Keratinocyte (primary cell): ENCODE results near the gene MAN1A2. TPM values are rescaled to one million over a fixed set of nuclear protein-coding genes. Genes with fewer than 3 reads are reported as not detected.

Source experiments
- DNase-seq: peaks from one replicate; pipeline ENCODE4 v3.0.0-alpha.2; 2011; ENCODE audit warnings: low read depth, missing footprints, low spot score
- FAIRE-seq: peaks from 2 replicates; lab custom pipeline; 2011; peaks lifted over from hg19 to GRCh38; lab: Jason Lieb, UNC
- H2AFZ ChIP-seq: 2 replicates; pipeline ENCODE4 v1.6.0; 2012; ENCODE audit warnings: low read length, control low read depth, inconsistent platforms; ENCODE audit not compliant: control insufficient read depth
- H3K27ac ChIP-seq: 2 replicates; pipeline ENCODE4 v1.5.1; 2011; ENCODE audit warnings: low read length; ENCODE audit not compliant: control insufficient read depth, insufficient read depth
- H3K27me3 ChIP-seq: 3 replicates; pipeline ENCODE4 v1.6.0; 2011; ENCODE audit warnings: low read length; ENCODE audit not compliant: control insufficient read depth, insufficient read depth; ENCODE audit errors: extremely low read depth
- H3K36me3 ChIP-seq, 2 experiments: 2 replicates in 1 of 2; 3 replicates in 1 of 2; pipeline ENCODE4 v1.5.1; 2011; ENCODE audit warnings: low read length in 2 of 2, mild to moderate bottlenecking in 1 of 2; ENCODE audit not compliant: control insufficient read depth in 2 of 2, insufficient read depth in 2 of 2; ENCODE audit errors: extremely low read depth in 1 of 2
- H3K4me1 ChIP-seq: 3 replicates; pipeline ENCODE4 v1.5.1; 2011; ENCODE audit warnings: low read length; ENCODE audit not compliant: control insufficient read depth, insufficient read depth; ENCODE audit errors: extremely low read depth
- H3K4me2 ChIP-seq: 3 replicates; pipeline ENCODE4 v1.6.0; 2011; ENCODE audit warnings: low read depth, low read length; ENCODE audit not compliant: control insufficient read depth, insufficient read depth; ENCODE audit errors: extremely low read depth
- H3K4me3 ChIP-seq, 3 experiments: fragments of 200-600 bp in 1 of 3; sonication (generic) in 1 of 3; 2 replicates in 2 of 3; 3 replicates in 1 of 3; pipeline ENCODE4 v1.5.1; 2011 to 2016; ENCODE audit warnings: low read length in 3 of 3, mild to moderate bottlenecking in 3 of 3, control low read depth in 2 of 3, inconsistent platforms in 1 of 3, low read depth in 1 of 3, mixed read lengths in 1 of 3, mixed run types in 1 of 3, moderate library complexity in 1 of 3; ENCODE audit not compliant: control insufficient read depth in 2 of 3, insufficient read depth in 2 of 3; ENCODE audit errors: extremely low read depth in 1 of 3
- H3K79me2 ChIP-seq: 2 replicates; pipeline ENCODE4 v1.6.0; 2012; ENCODE audit warnings: low read length; ENCODE audit not compliant: control insufficient read depth, insufficient read depth
- H3K9ac ChIP-seq: 3 replicates; pipeline ENCODE4 v1.6.0; 2011; ENCODE audit warnings: low read length; ENCODE audit not compliant: control insufficient read depth, insufficient read depth; ENCODE audit errors: extremely low read depth
- H3K9me1 ChIP-seq: 3 replicates; pipeline ENCODE4 v1.6.0; 2011; ENCODE audit warnings: low read length; ENCODE audit not compliant: control insufficient read depth, insufficient read depth; ENCODE audit errors: extremely low read depth
- H3K9me3 ChIP-seq: 2 replicates; pipeline ENCODE4 v1.5.1; 2012; ENCODE audit warnings: low read depth, low read length; ENCODE audit not compliant: control insufficient read depth
- H4K20me1 ChIP-seq: 3 replicates; pipeline ENCODE4 v1.6.0; 2011; ENCODE audit warnings: low read length; ENCODE audit not compliant: control insufficient read depth, insufficient read depth; ENCODE audit errors: extremely low read depth
- EZH2 ChIP-seq: IDR thresholded peaks from one replicate; pipeline ENCODE4 v1.6.1; 2012; ENCODE audit warnings: inconsistent platforms, mild to moderate bottlenecking, low read length, moderate library complexity
- dilution Hi-C: fragments of 300-500 bp; cut with MboI; formaldehyde crosslinking; loops from one replicate; pipeline ENCODE4 v1.7.0; 2020; ENCODE audit warnings: low sequenced_read_pairs; ENCODE audit not compliant: extremely low pct_ligation_motif_present
- polyA plus RNA-seq, 5 experiments: library from polyadenylated mRNA; depleted of rRNA in 3 of 5; stranded (reverse) in 3 of 5; stranded (forward) in 1 of 5; unstranded in 1 of 5; fragments of >200 nt; gene quantifications; 1 replicate in 1 of 5; 2 replicates in 3 of 5; 3 replicates in 1 of 5; pipeline versions ENCODE4 v1.2.1 to v1.2.3, GENCODE V29; 2011 to 2012; ENCODE audit warnings: missing spikeins in 2 of 5, low read depth in 1 of 5, low replicate concordance in 1 of 5
- TF ChIP-seq, protein P1 (sequence below), 3 experiments: IDR thresholded peaks in 1 of 3; conservative IDR thresholded peaks in 1 of 3; optimal IDR thresholded peaks in 1 of 3; 2 replicates in 2 of 3; 3 replicates in 1 of 3; pipeline versions ENCODE3 to v1.5.1; 2011; ENCODE audit warnings: low read length in 3 of 3, mild to moderate bottlenecking in 3 of 3, moderate library complexity in 2 of 3, control low read depth in 1 of 3, inconsistent platforms in 1 of 3; ENCODE audit not compliant: insufficient read depth in 2 of 3; ENCODE audit errors: extremely low read depth in 1 of 3

Gene MAN1A2
- polyA plus RNA-seq, 1 donor (not counting 4 experiments of a cell fraction or from before 2014, with no cell fraction given) = 19.0 TPM

- no peaks in the 10 kb centered on the region for H3K36me3 ChIP-seq
- H3K4me2 ChIP-seq = no peak overlapping the region
- H3K27me3 ChIP-seq = no peaks in the 10 kb centered on the region
- dilution Hi-C loops = no loop called here
- no peak overlapping the region for H3K4me3 ChIP-seq
- H3K27ac ChIP-seq = no peak overlapping the region
- H4K20me1 ChIP-seq = no peaks in the 10 kb centered on the region
- no peaks in the 10 kb centered on the region for H3K4me1 ChIP-seq
- H3K79me2 ChIP-seq = no peaks in the 10 kb centered on the region
- no peaks in the 10 kb centered on the region for H3K9me3 ChIP-seq
- no peak for FAIRE-seq
- no peak for TF ChIP-seq EZH2
- TF ChIP-seq, protein P1, sequence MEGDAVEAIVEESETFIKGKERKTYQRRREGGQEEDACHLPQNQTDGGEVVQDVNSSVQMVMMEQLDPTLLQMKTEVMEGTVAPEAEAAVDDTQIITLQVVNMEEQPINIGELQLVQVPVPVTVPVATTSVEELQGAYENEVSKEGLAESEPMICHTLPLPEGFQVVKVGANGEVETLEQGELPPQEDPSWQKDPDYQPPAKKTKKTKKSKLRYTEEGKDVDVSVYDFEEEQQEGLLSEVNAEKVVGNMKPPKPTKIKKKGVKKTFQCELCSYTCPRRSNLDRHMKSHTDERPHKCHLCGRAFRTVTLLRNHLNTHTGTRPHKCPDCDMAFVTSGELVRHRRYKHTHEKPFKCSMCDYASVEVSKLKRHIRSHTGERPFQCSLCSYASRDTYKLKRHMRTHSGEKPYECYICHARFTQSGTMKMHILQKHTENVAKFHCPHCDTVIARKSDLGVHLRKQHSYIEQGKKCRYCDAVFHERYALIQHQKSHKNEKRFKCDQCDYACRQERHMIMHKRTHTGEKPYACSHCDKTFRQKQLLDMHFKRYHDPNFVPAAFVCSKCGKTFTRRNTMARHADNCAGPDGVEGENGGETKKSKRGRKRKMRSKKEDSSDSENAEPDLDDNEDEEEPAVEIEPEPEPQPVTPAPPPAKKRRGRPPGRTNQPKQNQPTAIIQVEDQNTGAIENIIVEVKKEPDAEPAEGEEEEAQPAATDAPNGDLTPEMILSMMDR (optimal IDR thresholded peaks at IDR 0.05 in 1 of 3, IDR thresholded peaks at IDR 0.05 in 1 of 3, conservative IDR thresholded peaks at IDR 0.05 in 1 of 3; ENCODE audit: extremely low read depth in 1 of 3, insufficient read depth in 2 of 3, low read length in 3 of 3) = no peak
- DNase-seq = no peak
- H3K9ac ChIP-seq = no peak overlapping the region
- H2AFZ ChIP-seq = no peak overlapping the region
- H3K9me1 ChIP-seq = no peaks in the 10 kb centered on the region
Observed at GRCh38 chr1:117479086-117479485, 111.8 kb downstream of the MAN1A2 start.

DNA sequence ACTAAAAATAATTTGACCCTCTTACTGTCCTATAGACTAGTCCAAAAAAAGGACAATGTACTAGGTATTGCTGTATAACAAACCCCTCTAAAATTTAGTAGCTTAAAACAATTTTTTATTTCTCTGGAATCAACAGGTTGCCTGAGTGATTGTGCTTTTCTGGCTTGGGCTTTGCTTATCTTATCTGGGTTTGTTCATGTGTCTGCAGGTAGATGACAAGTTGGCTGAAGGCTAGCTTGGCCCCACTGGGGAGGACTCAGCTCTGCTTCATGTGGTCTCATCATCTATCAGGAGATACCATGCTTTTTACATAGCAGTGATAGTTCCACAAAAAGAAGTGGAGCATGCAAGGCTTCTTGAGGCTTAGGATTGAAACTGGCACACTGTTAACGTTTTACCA is 114.2 kb downstream of the MAN1A2 start:
- no peak for DNase-seq
- no peaks in the 10 kb centered on the region for H4K20me1 ChIP-seq

More for the DNA sequence above, 114.2 kb downstream of the MAN1A2 start:
- dilution Hi-C loops = no loop called here
- no peaks in the 10 kb centered on the region for H3K9me1 ChIP-seq
- no peaks in the 10 kb centered on the region for H3K36me3 ChIP-seq
- no peak overlapping the region for H3K9ac ChIP-seq
- FAIRE-seq = no peak
- TF ChIP-seq EZH2 = no peak
- TF ChIP-seq, protein P1 (optimal IDR thresholded peaks at IDR 0.05 in 1 of 3, IDR thresholded peaks at IDR 0.05 in 1 of 3, conservative IDR thresholded peaks at IDR 0.05 in 1 of 3; ENCODE audit: extremely low read depth in 1 of 3, insufficient read depth in 2 of 3, low read length in 3 of 3) = no peak
- H3K4me3 ChIP-seq = no peak overlapping the region
- no peak overlapping the region for H2AFZ ChIP-seq
- no peaks in the 10 kb centered on the region for H3K4me1 ChIP-seq
- H3K27me3 ChIP-seq = no peaks in the 10 kb centered on the region
- H3K79me2 ChIP-seq = no peaks in the 10 kb centered on the region
- H3K4me2 ChIP-seq = no peak overlapping the region
- no peaks in the 10 kb centered on the region for H3K9me3 ChIP-seq
- no peak overlapping the region for H3K27ac ChIP-seq
